Activated T-cell treated with anti-CD3 and anti-CD28 coated beads for 1 hour (primary cell): ENCODE results near the gene CACNA1F.
A peak's percentile ranks its signal among the peaks of the same experiment; 100 is the strongest.

Source experiments
- DNase-seq: peaks from one replicate; pipeline ENCODE4 v3.0.0-alpha.2; 2020; ENCODE audit warnings: low read depth

CACNA1F gene

DNA sequence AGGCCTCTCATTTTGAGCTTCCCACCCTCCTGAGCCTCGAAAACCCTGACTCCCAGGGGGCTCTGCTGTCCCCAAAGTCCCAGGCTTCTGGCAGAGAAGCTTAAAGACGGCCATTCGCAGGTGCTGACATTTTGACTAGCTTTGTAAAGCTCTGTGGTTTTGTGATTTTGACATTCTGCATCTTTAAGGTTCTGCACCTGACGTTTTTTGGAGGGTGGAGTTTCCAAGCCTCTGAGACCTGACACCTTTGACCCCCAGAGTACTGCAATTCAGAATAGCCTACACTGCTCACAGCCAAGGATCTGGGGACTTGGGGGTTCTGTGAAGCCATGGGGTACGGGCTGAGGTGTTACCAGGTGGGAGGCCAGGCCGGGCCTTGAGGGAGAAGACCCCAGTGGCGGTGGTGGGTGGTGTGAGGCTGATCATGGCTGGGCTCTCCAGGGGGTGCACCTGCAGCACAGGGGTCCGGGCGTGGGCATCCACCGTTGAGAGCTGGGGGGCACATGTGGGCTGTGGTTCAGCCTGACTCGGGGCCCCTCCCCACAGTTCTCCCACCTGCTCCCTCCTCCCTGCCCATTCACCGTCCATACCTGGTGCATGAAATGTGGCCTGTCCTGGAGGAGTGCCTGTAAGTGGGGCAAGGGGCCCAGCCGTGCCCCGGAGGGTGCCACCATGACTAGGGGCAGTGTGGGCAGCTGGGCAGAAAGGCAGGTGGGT is 24.1 kb upstream of the CACNA1F start:
- DNase-seq, result no peak

DNA sequence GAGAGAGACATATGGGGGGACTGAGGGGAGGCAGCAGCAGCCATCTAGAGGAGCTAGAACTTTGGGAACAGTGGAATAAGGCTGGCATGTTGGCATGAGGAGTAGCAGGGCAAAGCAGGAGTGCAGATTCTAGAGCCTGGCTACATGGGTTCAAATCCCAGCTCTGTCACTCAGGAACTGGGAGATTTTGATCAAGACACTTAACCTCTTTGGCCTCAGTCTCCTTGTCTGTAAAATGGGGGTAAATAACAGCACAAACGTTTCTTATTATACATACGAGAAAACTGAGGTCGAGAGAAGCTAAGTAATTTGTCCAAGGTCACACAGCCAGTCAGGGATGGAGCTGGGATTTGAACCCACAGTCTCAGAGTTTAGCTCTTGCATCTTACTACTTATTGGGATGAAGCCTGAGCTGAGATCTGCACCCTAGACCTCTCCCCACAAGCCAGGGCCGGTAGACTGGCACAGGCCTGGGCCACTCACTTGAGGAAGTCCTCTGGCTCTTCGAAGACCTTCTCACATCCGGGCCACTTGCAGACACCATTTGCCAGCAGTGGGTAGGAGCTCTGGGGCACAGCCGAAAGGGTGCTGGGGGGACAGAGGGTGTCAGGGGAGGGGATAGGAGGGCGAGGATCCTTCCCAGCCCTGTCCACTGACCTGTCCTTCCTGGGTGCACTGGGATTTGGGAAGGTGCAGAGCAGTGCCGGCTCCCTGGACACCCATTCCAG is 23.3 kb upstream of the CACNA1F start:
- no peak for DNase-seq

DNA sequence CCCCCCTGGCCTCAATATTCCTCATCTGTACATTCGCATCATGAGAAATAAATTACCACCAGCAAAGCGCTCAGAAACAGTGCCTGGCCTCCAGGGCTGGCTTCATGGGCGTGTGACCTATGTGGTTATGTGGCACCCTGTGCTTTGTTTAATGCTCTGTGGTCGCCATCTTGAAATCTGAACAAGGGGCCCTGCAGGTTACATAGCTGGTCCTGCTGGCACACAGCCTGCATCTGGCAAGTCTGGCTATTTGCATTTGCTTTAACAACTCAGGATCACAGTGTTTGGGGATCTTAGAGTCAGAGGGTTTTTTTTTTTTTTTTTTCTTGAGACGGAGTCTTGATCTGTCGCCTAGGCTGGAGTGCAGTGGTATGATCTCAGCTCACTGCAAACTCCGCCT is 21.5 kb upstream of the CACNA1F start:
- DNase-seq, result no peak

DNA sequence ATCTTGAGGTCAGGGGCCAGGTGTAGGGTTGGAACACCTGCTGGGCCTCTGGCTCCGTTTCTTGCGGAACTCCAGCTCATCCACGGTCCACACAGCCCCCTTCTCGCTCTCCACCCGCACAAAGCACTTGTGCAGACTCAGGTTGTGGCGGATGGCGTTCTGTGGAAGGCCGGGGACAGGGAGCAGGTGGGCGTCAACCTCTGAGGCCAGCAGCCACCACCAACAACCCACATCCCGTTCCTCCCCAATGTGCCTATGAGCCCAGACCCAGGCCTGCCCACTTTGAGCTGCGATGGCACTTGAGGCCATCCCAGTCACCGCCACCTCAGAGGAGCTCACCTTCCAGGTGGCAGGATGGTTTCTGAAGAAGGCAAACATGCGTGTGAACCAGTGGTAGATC is 18.2 kb upstream of the CACNA1F start:
- no peak for DNase-seq

DNA sequence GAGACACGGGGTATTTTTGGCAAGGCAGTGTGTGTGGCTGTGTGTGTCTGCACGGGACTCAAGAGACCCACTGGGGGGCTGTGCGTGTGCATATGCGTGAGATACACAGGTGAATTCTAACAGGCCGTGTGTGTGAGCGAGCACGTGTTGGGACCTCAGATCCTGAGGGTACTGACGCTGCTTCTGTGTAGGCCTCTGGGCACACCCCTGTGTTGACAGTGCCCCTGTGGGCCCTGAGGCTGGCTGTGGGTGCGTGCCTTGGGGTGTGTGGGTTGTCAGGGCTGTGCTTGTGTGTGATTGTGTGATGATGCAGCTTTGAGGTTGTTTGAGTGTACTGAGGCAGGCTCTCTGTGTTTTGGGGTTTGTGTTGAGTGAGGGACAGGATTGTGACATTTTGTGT is 17.4 kb upstream of the CACNA1F start:
- DNase-seq, result no peak

DNA sequence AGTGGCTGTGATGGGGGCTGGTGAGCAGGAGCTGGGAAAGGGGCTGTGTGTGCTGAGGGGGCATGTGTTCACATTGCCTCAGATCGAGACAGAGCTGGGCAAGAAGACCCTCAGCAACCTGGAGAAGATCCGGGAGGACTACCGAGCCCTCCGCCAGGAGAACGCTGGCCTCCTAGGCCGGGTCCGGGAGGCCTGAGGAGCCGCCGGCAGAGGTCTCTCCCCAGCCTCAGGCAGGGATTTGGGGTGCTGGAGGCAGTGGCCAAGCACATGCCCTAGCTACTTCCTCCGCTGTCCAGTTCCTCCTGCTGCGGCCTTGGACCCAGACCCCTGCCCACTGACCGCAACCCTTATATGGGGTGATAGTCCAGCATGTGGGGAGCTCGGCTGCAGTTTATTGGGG is 16.9 kb upstream of the CACNA1F start:
- DNase-seq, result no peak

DNA sequence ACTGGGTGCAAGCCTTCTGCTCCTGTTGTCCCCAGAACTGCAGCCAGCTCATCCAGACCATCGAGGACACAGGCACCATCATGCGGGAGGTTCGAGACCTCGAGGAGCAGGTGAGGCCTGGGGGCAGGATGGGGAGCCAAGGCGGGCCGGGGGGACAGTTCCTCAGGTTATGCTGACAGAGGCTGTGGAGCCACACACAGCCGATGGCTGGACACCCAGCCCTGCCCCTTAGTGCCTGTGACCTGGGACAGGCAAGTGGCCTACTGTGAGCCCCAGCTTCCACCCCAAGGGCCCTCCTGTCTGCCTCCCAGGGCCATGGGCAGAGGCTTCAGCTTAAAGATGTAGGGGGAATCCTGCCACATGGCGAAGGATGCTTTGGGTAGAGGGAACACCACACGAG is 16.5 kb upstream of the CACNA1F start:
- DNase-seq, result no peak

DNA sequence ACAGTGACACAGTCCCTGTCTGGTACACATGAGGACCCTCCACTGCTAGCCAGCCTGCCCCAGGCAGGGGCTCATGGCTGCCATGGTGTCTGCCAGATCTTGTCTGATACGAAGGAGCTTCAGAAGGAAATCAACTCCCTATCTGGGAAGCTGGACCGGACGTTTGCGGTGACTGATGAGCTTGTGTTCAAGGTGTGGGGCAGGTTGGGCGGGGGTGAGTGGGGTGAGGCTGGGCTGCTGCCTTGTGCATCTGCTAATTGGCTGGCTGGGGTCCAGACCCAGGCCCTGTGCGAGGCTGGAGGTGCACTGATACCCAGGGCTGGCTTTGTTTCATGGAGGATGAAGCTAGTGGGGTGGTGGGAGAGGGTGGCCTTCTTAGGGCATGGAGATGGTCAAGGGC is 15.9 kb upstream of the CACNA1F start:
- no peak for DNase-seq

DNA sequence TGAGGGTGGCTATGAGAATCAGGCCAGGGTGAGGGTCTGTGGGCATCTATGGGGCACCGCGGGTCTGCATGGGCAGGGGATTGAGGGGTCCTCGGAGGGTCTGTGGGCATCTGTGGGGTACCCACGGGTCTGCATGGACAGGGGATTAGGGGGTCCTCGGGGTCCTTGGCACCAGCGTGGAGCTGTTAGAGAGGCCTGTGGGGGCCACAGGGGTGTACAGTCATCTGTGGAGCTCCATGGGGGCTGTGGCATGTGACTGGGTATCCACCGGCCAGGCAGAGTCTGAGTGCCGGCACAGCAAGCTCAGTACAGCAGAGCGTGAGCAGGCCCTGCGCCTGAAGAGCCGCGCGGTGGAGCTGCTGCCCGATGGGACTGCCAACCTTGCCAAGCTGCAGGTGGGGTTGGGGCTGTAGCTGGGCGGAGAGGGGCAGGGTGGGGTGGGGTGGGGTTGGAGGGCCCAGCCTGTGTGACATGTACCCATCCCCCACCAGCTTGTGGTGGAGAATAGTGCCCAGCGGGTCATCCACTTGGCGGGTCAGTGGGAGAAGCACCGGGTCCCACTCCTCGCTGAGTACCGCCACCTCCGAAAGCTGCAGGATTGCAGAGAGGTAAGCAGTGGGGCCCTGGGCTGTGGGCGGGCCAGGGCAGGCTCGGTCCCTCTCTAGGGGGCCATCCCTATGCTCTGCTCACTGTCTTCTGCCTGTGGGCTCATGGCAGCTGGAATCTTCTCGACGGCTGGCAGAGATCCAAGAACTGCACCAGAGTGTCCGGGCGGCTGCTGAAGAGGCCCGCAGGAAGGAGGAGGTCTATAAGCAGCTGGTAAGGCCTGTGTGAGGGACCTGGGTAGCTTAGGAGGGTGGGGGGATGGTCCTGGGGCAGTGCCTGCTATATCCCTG is 15.0 kb upstream of the CACNA1F start:
- DNase-seq, result no peak

DNA sequence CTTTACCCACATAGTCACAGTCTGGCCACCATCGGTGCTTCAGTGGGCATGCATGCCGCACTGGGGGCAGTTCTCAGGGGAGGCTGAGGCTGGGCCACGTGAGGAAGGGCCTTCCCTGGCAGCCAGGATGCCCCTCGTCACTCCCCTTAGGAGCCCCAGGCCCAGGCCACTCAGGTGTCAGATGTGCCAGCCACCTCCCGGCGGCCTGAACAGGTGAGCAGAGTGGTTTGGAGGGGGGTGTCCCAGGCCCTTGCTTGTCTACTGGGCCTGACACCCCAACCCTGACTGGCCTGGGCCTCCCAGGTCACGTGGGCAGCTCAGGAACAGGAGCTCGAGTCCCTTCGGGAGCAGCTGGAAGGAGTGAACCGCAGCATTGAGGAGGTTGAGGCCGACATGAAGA is 14.2 kb upstream of the CACNA1F start:
- no peak for DNase-seq

DNA sequence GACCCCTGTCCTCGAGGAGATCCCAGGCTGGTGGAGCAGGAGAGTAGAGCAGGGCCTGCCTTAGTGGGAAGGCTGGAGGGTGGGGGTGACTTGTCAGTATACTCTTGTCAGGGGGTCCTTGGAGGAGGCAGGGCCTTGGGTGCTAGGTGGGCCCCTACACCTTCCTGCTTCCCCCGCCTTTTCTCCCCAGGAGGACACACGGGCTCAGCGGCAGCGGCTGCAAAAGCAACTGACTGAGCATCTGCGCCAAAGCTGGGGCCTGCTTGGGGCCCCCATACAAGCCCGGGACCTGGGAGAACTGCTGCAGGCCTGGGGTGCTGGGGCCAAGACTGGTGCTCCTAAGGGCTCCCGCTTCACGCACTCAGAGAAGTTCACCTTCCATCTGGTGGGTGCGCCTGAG is 13.4 kb upstream of the CACNA1F start:
- DNase-seq, result no peak

DNA sequence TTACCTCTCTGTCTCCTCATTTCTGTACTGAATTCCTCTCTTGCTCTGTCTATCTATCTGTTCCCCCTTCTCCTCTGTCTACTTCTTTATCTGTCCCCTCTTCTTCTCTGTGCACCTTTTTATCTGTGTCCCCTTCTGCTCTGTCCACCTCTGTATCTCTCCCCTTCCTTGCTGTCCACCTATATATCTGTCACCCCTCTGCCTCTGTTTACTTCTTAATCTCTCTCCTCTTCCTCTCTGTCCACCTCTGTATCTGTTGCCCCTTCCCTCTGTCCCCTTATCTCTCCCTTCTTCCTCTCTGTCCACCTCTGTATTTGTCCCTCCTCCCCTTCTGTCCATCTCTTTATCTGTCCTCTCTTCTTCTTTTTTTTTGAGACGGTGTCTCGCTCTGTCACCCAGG is 11.1 kb upstream of the CACNA1F start:
- no peak for DNase-seq

DNA sequence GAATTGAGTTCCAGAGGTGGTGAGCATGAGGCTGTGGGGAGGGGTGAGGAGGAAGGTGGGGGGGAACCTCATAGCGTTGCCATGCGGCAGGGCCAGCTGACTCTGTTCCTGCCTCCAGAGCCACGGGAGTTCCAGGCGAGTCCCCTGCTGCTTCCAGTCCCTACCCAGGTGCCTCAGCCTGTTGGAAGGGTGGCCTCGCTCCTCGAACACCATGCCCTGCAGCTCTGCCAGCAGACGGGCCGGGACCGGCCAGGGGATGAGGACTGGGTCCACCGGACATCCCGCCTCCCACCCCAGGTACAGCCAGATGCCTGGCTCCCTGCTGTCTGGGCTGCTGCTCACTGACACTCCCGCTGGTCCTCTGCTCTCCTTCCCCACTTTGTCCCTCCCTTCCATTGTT is 10.0 kb upstream of the CACNA1F start:
- DNase-seq, result no peak

DNA sequence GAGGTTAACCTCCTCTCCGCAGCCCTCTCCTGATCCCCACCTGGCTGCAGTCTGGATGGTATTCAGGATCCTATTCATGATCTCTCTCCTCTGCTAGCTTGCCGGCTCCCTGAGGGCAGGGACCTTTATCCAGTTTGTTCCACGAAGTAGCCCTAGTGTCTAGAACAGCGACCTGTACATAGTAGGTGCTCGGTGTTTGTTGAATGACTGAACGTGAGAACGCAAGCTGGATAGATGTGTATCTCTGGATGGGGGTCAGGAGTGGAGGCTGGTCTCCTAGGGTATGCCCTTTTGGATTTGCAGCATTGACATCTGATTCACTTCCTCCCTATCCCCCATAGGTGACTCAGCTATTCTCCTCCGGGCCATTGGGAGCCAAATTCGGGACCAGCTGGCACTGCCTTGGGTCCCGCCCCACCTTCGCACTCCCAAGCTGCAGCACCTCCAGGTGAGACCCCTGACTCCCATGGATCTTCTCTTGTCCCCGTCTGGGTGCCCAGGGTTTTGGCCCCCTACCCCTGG is 9.5 kb upstream of the CACNA1F start:
- DNase-seq, result no peak

DNA sequence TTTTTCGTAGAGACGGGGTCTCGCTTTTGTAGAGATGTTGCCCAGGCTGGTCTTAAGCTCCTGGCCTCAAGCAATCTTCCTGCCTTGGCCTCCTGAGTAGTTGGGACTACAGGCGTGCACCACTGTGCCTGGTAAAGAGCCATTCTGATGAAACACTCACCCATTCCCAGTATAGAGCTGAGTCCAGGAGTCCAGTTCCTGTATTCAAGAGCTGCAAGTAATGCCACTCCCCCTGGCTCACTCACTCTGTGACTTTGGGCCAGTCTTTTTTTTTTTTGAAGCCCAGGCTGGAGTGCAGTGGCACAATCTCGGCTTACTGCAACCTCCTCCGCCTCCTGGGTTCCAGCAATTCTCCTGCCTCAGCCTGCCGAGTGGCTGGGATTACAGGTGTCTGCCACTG is 5.6 kb upstream of the CACNA1F start:
- no peak for DNase-seq

DNA sequence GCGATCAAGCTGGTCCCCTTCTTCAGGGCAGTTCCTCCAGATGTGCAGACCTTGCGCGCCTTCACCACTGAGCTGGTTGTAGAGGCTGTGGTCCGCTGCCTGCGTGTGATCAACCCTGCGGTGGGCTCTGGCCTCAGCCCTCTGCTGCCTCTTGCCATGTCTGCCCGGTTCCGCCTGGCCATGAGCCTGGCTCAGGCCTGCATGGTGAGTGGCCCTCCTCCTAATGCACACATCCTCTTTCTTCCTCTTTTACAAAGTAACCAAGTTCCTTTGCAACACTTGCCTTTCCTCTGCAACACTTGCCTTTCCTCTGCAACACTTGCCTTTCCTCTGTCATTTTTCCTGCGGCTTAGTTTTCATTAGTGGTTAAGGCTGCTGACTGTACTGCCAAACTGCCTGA is 3.9 kb upstream of the CACNA1F start:
- DNase-seq, result no peak

DNA sequence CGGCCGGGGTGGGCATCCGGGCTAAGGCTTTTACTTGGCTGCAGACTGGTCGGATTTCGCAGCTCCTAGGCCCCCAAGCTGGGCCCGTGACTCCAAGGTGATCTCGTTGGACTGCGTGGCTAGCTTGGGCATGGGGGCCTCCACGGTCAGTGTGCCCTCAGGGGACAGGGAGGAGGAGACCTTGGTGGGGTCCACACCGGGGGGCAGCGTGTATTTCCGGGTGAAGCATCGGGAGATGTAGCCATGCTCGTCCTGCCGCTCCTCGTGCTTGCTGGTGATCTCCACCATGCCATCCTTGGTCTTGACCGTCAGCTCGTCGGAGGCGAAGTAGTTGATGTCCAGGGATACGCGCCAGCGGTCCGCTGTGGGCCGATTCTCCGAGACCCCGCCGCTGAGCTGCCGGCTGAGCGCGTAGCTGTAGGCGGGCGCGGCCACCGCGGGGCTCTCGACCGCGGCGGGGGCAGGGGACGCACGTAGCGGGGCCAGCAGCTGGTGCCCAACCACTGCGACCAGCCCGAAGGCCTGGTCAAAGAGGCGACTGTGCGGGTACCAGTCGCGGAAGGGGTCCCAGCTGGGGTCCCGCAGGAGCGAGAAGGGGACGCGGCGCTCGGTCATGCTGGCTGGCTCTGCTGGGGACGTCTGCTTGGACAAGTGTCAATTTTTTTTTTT is 881 bp upstream of the CACNA1F start:
- DNase-seq, result no peak

DNA sequence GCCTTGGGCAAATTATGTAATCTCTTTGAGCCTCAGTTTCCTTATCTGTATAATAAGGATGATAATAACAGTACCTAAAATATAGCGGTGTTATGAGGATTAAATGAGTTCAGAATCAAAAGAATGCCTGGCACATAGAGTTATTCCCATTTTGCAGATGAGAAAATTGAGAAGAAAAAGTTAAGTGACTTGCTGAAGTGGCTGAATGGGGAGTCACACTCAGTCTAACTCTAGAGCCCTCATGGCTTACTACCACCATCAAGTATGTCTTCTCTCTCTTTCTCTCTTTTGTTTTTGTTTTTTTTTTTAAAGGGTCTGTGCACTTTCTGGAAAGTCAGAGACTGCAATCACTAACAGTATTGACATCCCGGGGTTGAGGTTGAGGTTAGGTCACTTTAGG is 615 bp downstream of the CACNA1F start:
- DNase-seq, result no peak

DNA sequence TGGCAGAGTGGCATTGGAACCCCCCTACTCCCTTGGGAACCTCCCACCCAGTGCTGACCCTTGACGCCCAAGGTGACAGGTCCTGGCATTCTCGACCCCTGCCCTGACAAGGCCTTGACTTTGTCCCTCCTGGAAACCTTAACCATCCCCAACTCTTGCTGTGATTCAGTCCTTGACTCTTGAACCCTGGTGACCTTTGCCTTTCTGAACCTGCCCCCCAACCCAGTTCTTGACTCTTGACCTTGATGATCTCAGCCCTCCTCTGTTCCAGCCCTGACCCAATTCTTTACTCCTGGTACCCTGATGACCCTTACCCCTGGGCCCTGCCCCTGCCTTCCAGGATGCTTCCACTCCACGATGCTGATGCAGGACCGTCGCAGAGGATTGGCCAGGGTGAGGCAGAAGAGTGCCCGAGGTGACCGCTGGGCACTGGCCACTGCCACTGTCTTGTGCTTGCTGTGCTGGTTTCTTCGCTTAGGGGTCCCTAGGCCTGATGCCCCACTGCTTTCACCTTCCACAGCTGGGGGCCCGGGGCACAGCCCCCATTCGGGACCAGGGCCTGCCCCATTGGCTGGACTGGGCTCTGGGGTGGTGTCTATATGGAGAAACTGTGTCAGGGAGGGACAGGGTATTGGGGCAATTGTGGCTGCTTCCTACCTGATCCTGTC is 1.7 kb downstream of the CACNA1F start:
- DNase-seq, result no peak

DNA sequence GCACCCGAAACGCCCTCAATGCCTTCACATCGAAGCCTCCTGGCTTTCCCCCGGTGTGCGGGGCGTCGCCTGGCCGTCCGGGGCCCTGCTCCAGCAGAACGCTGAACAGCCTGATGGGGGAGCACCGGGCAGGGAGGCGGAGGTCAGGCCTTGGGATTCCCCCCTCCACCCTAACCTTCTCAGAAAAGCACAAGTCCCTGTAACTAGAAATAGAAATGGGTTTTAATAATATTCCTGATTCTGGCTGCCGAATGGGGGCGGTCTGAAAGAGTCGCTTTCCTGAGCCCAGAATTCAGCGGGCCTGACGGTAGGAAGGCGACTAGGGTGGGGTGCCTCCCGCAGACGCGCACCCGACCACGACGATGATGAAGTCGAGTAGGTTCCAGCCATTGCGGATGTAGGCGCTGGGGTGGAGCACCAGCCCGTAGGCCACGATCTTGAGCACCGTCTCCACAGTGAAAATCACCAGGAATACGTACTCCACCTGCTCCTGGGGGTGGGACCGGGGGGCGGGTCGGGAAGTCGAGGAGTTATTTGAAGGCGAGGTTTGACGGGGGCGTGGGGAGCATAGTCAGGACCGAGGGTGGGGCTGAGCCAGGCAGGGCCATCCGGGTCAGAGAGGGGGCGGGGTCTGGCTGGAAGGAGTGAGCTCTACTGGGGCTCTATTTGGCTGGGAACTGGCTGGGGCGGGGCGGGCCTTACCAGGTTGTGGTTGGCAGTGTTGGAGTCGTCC is 2.5 kb downstream of the CACNA1F start:
- peak; percentile 28 for DNase-seq

DNA sequence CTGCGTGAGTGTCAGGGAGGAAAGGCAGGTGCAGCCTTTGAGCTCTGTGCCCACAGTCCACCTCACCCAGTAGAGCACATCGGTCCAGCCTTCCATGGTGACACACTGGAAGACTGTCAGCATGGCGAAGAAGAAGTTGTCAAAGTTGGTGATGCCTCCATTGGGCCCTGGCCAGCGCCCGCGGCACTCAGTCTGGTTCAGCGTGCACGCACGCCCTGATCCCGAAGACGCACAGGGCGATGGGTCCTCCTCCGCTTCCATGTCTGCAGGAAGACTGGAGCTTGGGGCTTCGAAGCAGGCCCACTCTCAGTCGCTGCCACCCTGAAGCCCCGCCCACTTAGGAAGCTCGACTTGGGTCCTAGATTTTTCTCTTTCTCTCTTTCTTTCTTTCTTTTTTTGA is 5.0 kb downstream of the CACNA1F start:
- DNase-seq, result no peak
